ENCODE measurements around the gene N4BP2L2. TPM values are rescaled to one million over a fixed set of nuclear protein-coding genes. Genes with fewer than 3 reads are reported as not detected.

N4BP2L2 gene
- total RNA-seq, 1 donor from 2014 or later: 218 TPM

DNA sequence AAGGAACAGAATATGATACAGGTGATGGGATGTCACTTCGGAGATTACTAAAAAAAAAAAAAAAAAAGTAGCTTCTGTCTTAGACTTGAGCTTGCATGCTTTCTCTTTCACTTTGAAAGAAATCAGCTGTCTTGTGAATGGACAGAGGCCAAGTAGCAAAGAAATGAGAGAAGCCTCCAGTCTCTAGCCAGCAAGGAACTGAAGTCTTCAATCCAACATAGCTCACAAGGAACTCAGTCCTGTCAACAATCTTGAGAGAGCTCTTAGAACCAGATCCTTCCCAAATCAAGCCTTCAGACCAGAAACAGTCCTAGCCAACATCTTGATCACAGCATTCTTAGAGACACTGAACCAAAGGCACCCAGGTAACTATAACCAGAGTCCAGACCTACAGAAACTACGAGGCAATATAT lies 7.7 kb downstream of the N4BP2L2 start:
- DNase-seq (ENCODE audit: low read depth): peak; percentile 80

- DNase-seq (ENCODE audit: low read depth): no peak
Measured at GRCh38 chr13:32528358-32528757, 10.2 kb downstream of the N4BP2L2 start.

- DNase-seq (ENCODE audit: low read depth): no peak
Measured at GRCh38 chr13:32527151-32527550, 11.4 kb downstream of the N4BP2L2 start.

- DNase-seq (ENCODE audit: low read depth): no peak
Measured at GRCh38 chr13:32525766-32526165, 12.8 kb downstream of the N4BP2L2 start.

DNA sequence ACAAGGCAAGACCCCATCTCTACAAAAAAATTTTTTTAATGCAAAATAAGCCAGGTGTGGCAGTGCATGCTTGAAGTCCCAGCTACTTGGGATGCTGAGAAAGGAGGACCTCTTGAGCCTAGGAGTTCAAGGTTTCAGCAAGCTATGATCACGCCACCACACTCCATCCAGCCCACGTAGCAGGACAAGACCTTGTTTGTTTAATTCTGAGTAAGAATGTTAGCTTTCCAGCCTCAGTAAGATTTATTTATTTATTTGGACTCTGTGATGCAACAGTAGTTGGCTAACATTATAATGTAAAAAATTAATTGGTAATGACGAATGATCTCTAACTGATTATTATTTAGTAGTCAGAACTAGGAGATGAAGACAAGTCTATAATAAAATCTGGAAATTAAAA lies 23.3 kb downstream of the N4BP2L2 start:
- DNase-seq (ENCODE audit: low read depth): no peak

GRCh38 chr13:32511482-32511881 lies 27.1 kb downstream of the N4BP2L2 start:
- DNase-seq (ENCODE audit: low read depth): no peak

DNA sequence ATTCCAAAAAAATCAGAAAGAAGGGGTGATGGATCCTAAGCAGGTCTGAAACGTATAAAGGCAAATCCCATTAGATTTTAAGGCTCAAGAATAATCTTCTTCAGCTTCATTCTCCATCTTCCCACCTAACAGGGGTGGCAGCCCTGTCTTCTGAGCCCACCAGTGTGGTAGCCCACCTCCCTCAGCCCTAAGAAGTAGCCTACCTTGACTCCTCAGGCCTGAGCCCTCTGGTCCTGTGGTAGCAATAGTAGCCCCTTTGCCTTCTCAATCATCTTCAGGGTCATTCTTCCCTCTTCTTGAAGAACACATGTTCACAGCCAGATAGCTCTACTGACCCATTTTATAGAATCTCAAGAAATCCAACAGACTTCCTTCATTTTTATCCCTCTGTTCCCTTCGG lies 33.7 kb downstream of the N4BP2L2 start:
- DNase-seq (ENCODE audit: low read depth): no peak

DNA sequence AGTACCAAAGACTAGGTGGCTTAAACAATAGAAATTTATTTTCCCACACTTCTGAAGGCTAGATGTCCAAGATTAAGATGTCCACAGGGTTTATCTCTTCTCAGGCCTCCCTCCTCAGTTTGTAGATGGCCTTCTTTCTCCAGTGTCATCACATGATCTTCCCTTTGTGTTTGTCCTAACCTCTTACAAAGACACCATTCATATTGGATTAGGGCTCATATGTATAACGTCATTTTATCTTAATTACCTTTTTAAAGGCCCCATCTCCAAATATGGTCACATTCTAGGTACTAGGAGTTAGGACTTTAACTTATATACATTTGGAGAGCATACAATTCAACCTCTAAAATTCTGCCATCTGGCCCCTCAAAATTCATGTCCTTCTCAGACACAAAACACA lies 34.3 kb downstream of the N4BP2L2 start:
- no peak for DNase-seq (ENCODE audit: low read depth)

DNA sequence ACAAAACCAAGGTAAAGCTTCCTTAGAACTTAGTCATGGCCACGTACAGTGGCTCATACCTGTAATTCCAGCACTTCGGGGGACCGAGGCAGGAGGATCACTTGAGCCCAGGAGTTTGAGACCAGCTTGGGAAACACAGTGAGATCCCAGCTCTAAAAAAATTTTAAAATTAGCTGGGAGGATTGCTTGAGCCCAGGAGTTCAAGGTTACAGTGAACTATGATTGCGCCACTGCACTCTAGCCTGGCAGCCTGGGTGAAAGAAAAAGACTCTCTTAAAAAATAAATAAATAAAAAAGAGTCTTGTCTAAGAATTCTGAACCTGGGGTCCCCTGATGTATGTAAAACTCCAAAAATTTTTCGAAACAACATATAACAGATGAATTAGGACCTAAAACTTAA lies 34.9 kb downstream of the N4BP2L2 start:
- no peak for DNase-seq (ENCODE audit: low read depth)

GRCh38 chr13:32501064-32501463 lies 37.5 kb downstream of the N4BP2L2 start:
- DNase-seq (ENCODE audit: low read depth): no peak

DNA sequence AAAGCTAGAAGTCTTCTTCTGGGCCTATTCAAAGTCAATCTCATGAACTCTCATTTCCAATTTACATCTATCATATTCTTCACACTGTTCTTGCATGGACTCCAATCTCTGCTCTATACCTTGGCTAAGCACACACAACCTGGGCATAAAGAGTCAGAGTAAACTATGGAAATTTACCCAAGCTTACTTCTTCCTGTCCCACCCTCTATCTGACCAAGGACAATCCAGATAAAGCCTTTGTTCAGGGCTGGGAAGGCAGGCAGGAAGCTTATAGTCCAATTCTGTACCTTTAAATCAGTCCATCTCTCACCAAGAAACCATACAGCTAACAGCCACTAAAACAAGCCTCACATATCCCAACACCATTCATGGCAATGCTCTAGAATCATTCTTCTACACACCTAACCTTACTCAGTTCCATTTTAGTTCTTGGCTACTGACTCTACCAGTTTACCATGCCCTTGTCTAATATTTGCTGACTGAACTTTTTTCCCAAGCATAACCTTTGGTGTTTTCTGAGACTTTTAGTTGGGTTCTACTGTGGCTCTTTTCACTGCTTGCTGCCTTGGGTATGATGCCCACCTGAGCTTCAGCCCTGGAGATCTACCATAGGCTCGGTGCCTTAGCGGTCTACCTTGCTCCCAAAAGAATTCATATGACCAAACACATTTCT lies 38.9 kb downstream of the N4BP2L2 start:
- no peak for DNase-seq (ENCODE audit: low read depth)

- DNase-seq (ENCODE audit: low read depth): no peak
Measured at GRCh38 chr13:32497589-32497988, 41.0 kb downstream of the N4BP2L2 start.

DNA sequence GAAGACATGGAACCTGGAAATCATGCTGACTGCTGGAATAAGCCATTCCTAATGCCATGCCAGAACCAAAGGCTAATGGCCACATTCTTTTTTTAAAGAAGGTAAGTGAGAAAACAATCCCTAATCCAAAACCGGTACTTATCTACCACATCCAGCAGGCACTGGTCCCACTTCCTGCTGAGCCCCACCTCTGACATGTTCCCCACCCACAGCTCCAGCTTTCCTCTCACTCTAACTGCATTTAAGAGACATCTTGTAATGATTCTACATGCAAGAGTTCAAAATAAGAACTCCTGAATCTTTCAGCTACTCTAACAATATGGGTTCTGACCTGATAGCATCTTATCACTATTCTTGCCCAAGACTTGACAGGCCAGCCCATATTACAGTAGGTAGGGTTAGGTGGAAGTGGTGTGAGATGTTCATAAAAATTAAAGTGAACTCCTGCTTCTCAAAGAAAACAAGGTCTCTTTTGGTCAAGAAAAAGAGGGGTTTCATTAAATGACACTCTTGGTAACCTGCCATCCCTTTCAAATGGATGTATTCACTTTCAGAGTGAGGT lies 41.9 kb downstream of the N4BP2L2 start:
- no peak for DNase-seq (ENCODE audit: low read depth)

DNA sequence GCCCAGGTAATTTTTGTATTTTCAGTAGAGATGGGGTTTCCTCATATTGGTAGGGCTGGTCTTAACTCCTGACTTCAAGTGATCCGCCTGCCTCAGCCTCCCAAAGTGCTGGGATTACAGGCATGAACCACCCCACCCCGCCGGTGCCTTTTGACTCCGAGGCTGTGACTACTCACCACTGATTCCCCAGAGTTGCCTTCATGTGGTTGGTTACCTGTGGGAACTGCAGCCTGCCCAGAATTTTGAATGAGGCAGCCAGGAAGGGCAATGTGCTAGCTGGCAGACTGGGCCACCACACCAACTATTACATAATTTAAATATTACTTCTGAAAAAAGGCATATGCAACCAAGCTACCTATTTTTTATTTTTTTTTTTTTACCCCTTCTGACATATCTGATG lies 42.8 kb downstream of the N4BP2L2 start:
- no peak for DNase-seq (ENCODE audit: low read depth)

DNA sequence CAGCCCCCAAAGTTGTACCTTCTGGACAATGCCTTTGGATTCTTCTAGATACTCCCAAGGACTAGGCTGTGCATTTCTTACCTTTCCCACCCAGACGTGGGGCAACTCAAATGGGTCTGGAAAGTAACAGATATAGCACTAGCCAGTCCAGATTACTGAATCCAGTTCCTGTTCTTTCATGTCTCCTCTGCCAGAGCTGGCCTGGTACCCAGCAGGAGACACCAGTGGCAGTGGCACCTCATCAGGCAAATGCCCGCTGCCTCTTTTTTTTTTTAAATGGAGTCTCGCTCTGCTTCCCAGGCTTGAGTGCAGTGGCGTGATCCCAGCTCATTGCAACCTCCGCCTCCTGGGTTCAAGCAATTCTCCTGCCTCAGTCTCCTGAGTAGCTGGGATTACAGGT lies 43.2 kb downstream of the N4BP2L2 start:
- no peak for DNase-seq (ENCODE audit: low read depth)

DNA sequence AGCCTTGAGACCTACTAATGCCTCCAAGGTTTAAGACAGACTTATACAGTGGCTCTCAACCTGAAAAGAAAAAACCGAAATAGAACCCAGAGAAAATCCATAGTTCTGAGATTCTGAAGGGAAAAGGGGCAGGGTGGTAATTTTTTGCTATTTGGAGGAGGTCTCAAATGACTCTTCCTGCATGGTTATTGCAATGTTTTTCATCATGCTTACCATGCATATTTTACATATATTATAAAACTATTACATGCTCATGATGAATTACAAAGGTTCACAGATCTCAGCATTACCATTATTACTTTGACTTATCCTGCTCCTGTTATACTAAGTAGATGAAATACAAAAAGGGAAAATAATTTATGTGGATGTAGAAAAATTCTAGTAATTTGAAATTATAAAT lies 47.6 kb downstream of the N4BP2L2 start:
- no peak for DNase-seq (ENCODE audit: low read depth)

GRCh38 chr13:32476892-32477291 lies 61.7 kb downstream of the N4BP2L2 start:
- DNase-seq (ENCODE audit: low read depth): no peak

DNA sequence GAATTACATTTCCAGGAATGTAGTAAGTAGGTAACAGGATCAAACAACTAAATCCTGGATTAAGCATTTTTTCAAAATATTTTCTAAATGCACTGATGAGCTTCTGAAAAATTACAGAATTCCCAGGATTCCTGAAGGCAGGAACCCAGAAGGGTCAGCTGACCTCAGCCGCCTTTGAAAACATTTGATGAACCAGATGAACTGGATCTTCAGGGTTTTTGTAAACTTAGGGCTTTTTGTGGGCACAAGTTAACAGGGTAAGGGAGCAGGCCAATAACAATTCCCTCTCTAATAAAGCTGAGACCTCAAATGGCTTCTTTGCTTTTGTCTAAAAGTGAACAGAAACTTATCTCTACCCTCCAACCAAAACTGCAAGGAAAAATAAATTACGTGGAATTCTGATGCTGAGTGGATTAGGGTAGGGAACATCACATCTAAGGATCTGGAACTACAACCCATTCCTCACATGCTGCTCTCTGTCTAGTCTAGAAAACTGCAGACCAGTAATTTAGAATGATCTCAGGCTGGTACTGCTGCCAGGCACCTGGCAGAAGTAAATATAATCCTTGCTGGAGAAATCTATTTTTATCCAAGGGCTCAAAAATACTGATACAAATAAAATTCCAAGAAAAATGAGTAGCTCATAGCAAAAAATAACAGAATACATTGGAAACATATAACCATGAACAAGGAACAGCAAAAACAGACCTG lies 62.4 kb downstream of the N4BP2L2 start:
- DNase-seq (ENCODE audit: low read depth): peak; percentile 35

DNA sequence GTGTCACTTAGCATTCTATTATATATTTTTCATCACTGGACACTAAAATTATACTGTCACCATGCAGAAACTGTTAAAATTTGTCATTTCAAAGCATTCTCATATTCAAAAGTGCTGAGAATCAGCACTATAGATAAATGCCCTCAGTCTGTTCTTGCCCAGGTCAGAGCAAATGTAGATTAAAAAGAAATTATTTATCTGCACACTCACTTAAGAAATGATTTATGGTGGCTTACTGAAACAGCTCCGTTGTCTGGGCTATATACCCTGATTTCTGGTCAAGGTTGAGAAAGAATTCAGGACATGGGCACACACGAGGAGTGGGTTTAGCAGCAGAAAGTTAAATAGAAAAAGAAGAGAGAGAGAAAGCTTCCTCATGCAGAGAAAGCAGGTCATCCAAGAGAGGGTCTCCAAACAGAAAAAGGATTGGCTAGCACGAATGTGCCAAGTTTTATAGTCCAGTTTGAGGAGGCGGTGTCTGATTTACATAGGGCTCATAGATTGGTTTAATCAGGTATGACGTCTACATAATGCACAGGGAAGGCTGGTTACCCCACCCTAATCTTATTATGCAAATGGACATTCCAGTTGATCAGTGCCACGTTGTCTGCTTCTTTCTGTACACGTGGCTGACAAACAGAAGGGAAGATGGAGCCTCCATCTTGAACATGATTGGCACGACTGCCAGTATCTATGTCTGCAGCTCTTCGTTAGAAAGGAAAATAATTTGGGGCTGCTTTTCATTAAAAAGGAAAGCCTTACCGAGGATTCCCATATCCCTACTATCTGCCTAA lies 63.4 kb downstream of the N4BP2L2 start:
- DNase-seq (ENCODE audit: low read depth): no peak

- DNase-seq (ENCODE audit: low read depth): no peak
Measured at GRCh38 chr13:32473650-32474049, 64.9 kb downstream of the N4BP2L2 start.

GRCh38 chr13:32472194-32472621 lies 66.4 kb downstream of the N4BP2L2 start:
- DNase-seq (ENCODE audit: low read depth): no peak
